Left lung (tissue), 10 donors: Measurements from ENCODE around the gene HDAC1. TPM values are rescaled to one million over a fixed set of nuclear protein-coding genes. Genes with fewer than 3 reads are reported as not detected.

ENCODE experiments used
- ATAC-seq: fragments of 200-7000 bp; cut with Tn5 transposase; one replicate; pipeline ENCODE4 v1.9.1; 2020; ENCODE audit warnings: moderate library complexity
- DNase-seq, 4 donors: peaks; one replicate each; pipeline ENCODE4 v3.0.0-alpha.2; 2013 to 2020
- H3K27ac ChIP-seq, 2 donors: fragments of 200-600 bp; sonication (generic) in 1 of 2; one replicate each; pipeline versions ENCODE4 v1.5.0 to v1.8.0; 2020 to 2021
- H3K27me3 ChIP-seq, 2 donors: fragments of 200-600 bp; sonication (generic) in 1 of 2; one replicate each; pipeline versions ENCODE4 v1.5.0 to v1.8.0; 2020 to 2021
- H3K36me3 ChIP-seq, 2 donors: fragments of 200-600 bp; sonication (generic) in 1 of 2; one replicate each; pipeline versions ENCODE4 v1.5.0 to v1.8.0; 2020 to 2021
- H3K4me1 ChIP-seq, 2 donors: fragments of 200-600 bp; one replicate each; pipeline ENCODE4 v1.8.0; 2021
- H3K4me3 ChIP-seq, 2 donors: fragments of 200-600 bp; sonication (generic) in 1 of 2; one replicate each; pipeline versions ENCODE4 v1.5.0 to v1.8.0; 2020 to 2021; ENCODE audit warnings: mild to moderate bottlenecking in 1 of 2
- H3K9me3 ChIP-seq, 2 donors: fragments of 200-600 bp; sonication (generic) in 1 of 2; one replicate each; pipeline versions ENCODE4 v1.5.0 to v1.8.0; 2020 to 2021
- intact Hi-C, 2 donors: fragments of 100-400 bp; cut with DNase I; formaldehyde crosslinking; loops; one replicate each; pipeline versions ENCODE4 v1.11.2 to v1.14.2; 2022
- polyA plus RNA-seq, 6 donors: library from polyadenylated mRNA; unstranded; fragments of 120-200 nt; gene quantifications; one replicate each; pipeline ENCODE4 v1.2.1, GENCODE V29; 2013; ENCODE audit not compliant: insufficient read length in 6 of 6
- total RNA-seq, 2 donors: library from RNA; stranded (reverse); fragmentation: NEBNext Ultra II Directional; extraction: Animal tissue kit (Norgen Biotek cat#: 25700); gene quantifications; one replicate each; pipeline ENCODE4 v1.2.1, GENCODE V29; 2021
- TF ChIP-seq, protein P1 (sequence below), 2 donors: fragments of 200-600 bp; sonication (generic) in 1 of 2; IDR thresholded peaks; one replicate each; pipeline versions ENCODE4 v1.5.0 to v1.8.0; 2021; ENCODE audit warnings: antibody characterized with exemption in 2 of 2
- donor health status: DM: no; HTN: yes; CAD: no.
- donor health status: DM: no; HTN: no; CAD: no.

The HDAC1 gene
- total and polyA plus RNA-seq, 8 donors, result 61.8 to 193 (median 163) TPM

DNA sequence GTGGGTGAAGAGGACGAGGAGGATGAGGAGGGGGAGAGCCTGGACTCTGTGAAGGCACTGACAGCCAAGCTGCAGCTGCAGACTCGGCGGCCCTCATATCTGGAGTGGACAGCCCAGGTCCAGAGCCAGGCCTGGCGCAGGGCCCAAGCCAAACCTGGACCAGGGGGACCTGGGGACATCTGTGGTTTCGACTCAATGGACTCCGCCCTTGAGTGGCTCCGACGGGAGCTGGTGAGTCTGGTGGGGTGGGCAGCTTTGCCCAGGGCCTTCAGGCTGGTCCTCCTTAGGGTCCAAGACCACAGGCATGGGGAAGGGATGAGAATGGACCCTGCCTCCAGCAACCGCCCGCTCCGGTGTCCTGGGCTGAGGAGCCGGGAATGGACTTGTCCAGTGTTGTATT, 44.4 kb upstream of the HDAC1 start:
- DNase-seq (no peak), ATAC-seq (no peak)
- intact Hi-C loops, result no loop called here
- no peaks in the 10 kb centered on the region for H3K9me3 ChIP-seq
- TF ChIP-seq, protein P1, sequence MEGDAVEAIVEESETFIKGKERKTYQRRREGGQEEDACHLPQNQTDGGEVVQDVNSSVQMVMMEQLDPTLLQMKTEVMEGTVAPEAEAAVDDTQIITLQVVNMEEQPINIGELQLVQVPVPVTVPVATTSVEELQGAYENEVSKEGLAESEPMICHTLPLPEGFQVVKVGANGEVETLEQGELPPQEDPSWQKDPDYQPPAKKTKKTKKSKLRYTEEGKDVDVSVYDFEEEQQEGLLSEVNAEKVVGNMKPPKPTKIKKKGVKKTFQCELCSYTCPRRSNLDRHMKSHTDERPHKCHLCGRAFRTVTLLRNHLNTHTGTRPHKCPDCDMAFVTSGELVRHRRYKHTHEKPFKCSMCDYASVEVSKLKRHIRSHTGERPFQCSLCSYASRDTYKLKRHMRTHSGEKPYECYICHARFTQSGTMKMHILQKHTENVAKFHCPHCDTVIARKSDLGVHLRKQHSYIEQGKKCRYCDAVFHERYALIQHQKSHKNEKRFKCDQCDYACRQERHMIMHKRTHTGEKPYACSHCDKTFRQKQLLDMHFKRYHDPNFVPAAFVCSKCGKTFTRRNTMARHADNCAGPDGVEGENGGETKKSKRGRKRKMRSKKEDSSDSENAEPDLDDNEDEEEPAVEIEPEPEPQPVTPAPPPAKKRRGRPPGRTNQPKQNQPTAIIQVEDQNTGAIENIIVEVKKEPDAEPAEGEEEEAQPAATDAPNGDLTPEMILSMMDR (IDR thresholded peaks at IDR 0.05), result no peak
- peak overlapping the region in 1 of 2 donors; percentile 28 for H3K4me3 ChIP-seq
- peaks cover 10 to 64% of the 10 kb centered on the region in 2 donors for H3K4me1 ChIP-seq
- peak overlapping the region; percentile 59 to 75 for H3K27ac ChIP-seq
- H3K27me3 ChIP-seq, result no peaks in the 10 kb centered on the region
- H3K36me3 ChIP-seq, result no peaks in the 10 kb centered on the region

- H3K27ac ChIP-seq, result peak overlapping the region; percentile 59 to 75
- ATAC-seq, result peak; percentile 92
- peak overlapping the region in 1 of 2 donors; percentile 28 for H3K4me3 ChIP-seq
- H3K9me3 ChIP-seq, result no peaks in the 10 kb centered on the region
- no peaks in the 10 kb centered on the region for H3K36me3 ChIP-seq
- DNase-seq, result peak in 3 of 4 donors; percentile 68 to 97 (median 86)
- H3K4me1 ChIP-seq, result peaks cover 7 to 64% of the 10 kb centered on the region in 2 donors
- TF ChIP-seq, protein P1 (IDR thresholded peaks at IDR 0.05), result peak; percentile 78 to 94
- intact Hi-C loops, result no loop called here
- no peaks in the 10 kb centered on the region for H3K27me3 ChIP-seq
Observed at GRCh38 chr1:32247983-32248889, 43.6 kb upstream of the HDAC1 start.

- peaks cover 7 to 64% of the 10 kb centered on the region in 2 donors for H3K4me1 ChIP-seq
- peak; percentile 37 for ATAC-seq
- intact Hi-C loops, result no loop called here
Observed at GRCh38 chr1:32249831-32250525, 41.9 kb upstream of the HDAC1 start.

DNA sequence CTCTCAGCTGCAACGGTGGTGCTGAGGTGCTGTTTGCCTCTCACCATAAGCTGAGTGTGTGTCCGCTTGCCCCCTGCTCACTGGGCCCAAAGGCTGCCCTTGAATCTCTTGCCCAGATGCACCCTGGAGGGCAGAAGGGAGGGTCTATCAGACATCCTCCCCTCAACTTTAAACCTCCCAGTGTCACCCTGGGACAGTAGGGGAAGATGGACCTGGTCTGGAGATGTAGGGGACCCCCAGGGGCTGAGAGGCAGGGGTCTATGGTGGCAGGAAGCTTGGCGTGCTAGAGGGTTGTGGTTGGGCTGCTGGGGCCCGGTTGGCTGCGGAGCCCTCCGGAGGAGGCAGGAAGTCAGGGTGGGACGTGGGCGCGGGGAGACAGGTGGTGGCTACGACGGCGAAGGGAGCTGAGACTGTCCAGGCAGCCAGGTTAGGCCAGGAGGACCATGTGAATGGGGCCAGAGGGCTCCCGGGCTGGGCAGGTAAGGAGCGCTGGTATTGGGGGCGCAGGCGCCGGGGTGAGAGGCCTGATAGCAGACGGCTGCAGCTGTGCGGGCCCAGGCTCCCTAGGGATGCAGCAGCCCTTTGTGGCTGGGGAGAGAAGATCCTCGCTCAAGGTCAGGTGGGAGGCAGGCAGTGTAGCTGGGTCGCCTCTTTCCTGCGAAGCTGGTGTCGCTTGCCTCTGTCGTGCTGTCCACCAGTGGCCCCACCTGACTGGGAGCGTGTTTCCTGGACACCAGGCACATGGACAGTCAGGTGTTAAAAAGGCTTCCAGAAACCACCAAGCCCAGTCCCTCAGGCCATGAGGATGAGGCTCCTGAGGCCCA, 40.8 kb upstream of the HDAC1 start, which contains the start of gene LCK:
Gene LCK, plus strand, starts transcription at position 373 of the 824 bp plus-strand sequence. CDS start 23,065 bp downstream, outside the sequence.
- H3K36me3 ChIP-seq, result no peaks in the 10 kb centered on the region
- peak within 1 kb of the TSS in 1 of 2 donors; percentile 27 for H3K4me3 ChIP-seq
- TF ChIP-seq, protein P1 (IDR thresholded peaks at IDR 0.05), result no peak
- peak within 1 kb of the TSS; percentile 73 to 75 for H3K27ac ChIP-seq
- peaks cover 7 to 57% of the 10 kb centered on the region in 2 donors for H3K4me1 ChIP-seq
- ATAC-seq, result no peak
- H3K27me3 ChIP-seq, result no peaks in the 10 kb centered on the region
- DNase-seq, result no peak
- no peaks in the 10 kb centered on the region for H3K9me3 ChIP-seq
- intact Hi-C loops, result no loop called here

More at GRCh38 chr1:32249831-32250525, 41.9 kb upstream of the HDAC1 start:
- H3K27me3 ChIP-seq, result no peaks in the 10 kb centered on the region
- no peaks in the 10 kb centered on the region for H3K9me3 ChIP-seq
- H3K27ac ChIP-seq, result peak overlapping the region; percentile 73 to 75
- DNase-seq, result peak in 2 of 4 donors; percentile 53 to 58
- H3K4me3 ChIP-seq, result no peak overlapping the region
- no peaks in the 10 kb centered on the region for H3K36me3 ChIP-seq
- TF ChIP-seq, protein P1 (IDR thresholded peaks at IDR 0.05), result no peak
